Measurements from ENCODE around the gene OSBPL1A. TPM values are rescaled to one million over a fixed set of nuclear protein-coding genes. Genes with fewer than 3 reads are reported as not detected.

OSBPL1A gene
- total and polyA plus RNA-seq, 4 experiments from 2014 or later, result 2.4 to 5.3 (median 4.0) TPM

GRCh38 chr18:24130494-24130893 lies 267.1 kb downstream of the OSBPL1A start:
- POLR2A ChIA-PET (ENCODE audit: partially characterized antibody), result no interaction called here
- intact Hi-C loops (cut with micrococcal nuclease), result no loop called here
- no peak overlapping the region for H3K27ac Mint-ChIP-seq

GRCh38 chr18:24128700-24129099 lies 268.9 kb downstream of the OSBPL1A start:
- H3K9me3 Mint-ChIP-seq, result no peaks in the 10 kb centered on the region
- peak overlapping the region in 2 of 7 donors; percentile 9 to 71 for H3K27ac Mint-ChIP-seq

More at GRCh38 chr18:24130494-24130893, 267.1 kb downstream of the OSBPL1A start:
- H3K4me3 ChIP-seq (ENCODE audit: low read length in 2 of 2), result no peak overlapping the region
- DNase-seq, result no peak
- Mint-ChIP-seq H3K4me3 (no peak overlapping the region), H3K27me3 (no peaks in the 10 kb centered on the region), H3K4me1 (peaks cover 0 to 4% (median 1%) of the 10 kb centered on the region in 4 donors), H3K9me3 (no peaks in the 10 kb centered on the region), H3K36me3 (peaks cover 65 to 72% of the 10 kb centered on the region in 2 donors)
- no peaks in the 10 kb centered on the region for H3K9me3 ChIP-seq (ENCODE audit: control insufficient read depth in 1 of 2, low read length in 2 of 2)
- no peak overlapping the region for H3K27ac ChIP-seq (ENCODE audit: low read depth, low read length)
- no peaks in the 10 kb centered on the region for H3K27me3 ChIP-seq (ENCODE audit: insufficient read depth, low read length)
- H3K4me1 ChIP-seq (ENCODE audit: insufficient read depth, low read length), result no peaks in the 10 kb centered on the region
- CTCF ChIA-PET (ENCODE audit: partially characterized antibody), result no interaction called here
- H3K36me3 ChIP-seq (ENCODE audit: insufficient read depth, low read length), result peaks cover 63% of the 10 kb centered on the region

GRCh38 chr18:24127735-24128134 lies 269.9 kb downstream of the OSBPL1A start:
- no peaks in the 10 kb centered on the region for H3K27me3 Mint-ChIP-seq
- H3K4me3 Mint-ChIP-seq, result no peak overlapping the region
- Histone ChIP-seq H3K27me3 (ENCODE audit: insufficient read depth, low read length) (no peaks in the 10 kb centered on the region), H3K4me1 (ENCODE audit: insufficient read depth, low read length) (no peaks in the 10 kb centered on the region), H3K36me3 (ENCODE audit: insufficient read depth, low read length) (peaks cover 82% of the 10 kb centered on the region), H3K27ac (ENCODE audit: low read depth, low read length) (no peak overlapping the region), H3K9me3 (ENCODE audit: control insufficient read depth in 1 of 2, low read length in 2 of 2) (no peaks in the 10 kb centered on the region), H3K4me3 (ENCODE audit: low read length in 2 of 2) (no peak overlapping the region)
- CTCF ChIA-PET (ENCODE audit: partially characterized antibody), result interaction anchor here (0.6 to 1.0 kb wide), 2 partner anchors 97 to 586 kb away, joined by 3 read pairs; no protein-coding TSS in a partner anchor
- peaks cover 0 to 10% (median 3%) of the 10 kb centered on the region in 4 donors for H3K4me1 Mint-ChIP-seq
- peak overlapping the region in 6 of 7 donors; percentile 2 to 93 (median 65) for H3K27ac Mint-ChIP-seq
- no peaks in the 10 kb centered on the region for H3K9me3 Mint-ChIP-seq
- intact Hi-C loops (cut with micrococcal nuclease), result no loop called here
- DNase-seq, result no peak
- peaks cover 64 to 80% of the 10 kb centered on the region in 2 donors for H3K36me3 Mint-ChIP-seq
- POLR2A ChIA-PET (ENCODE audit: partially characterized antibody), result interaction anchor here (1.7 kb wide), 1 partner anchor 11 kb away, joined by 6 read pairs; the partner anchor contains the start of gene CABYR

More at GRCh38 chr18:24128700-24129099, 268.9 kb downstream of the OSBPL1A start:
- Histone ChIP-seq H3K27me3 (ENCODE audit: insufficient read depth, low read length) (no peaks in the 10 kb centered on the region), H3K4me1 (ENCODE audit: insufficient read depth, low read length) (no peaks in the 10 kb centered on the region), H3K27ac (ENCODE audit: low read depth, low read length) (no peak overlapping the region), H3K4me3 (ENCODE audit: low read length in 2 of 2) (no peak overlapping the region), H3K36me3 (ENCODE audit: insufficient read depth, low read length) (peaks cover 76% of the 10 kb centered on the region), H3K9me3 (ENCODE audit: control insufficient read depth in 1 of 2, low read length in 2 of 2) (no peaks in the 10 kb centered on the region)
- H3K4me1 Mint-ChIP-seq, result peaks cover 0 to 10% (median 1%) of the 10 kb centered on the region in 4 donors
- CTCF ChIA-PET (ENCODE audit: partially characterized antibody), result no interaction called here
- H3K36me3 Mint-ChIP-seq, result peaks cover 66 to 80% of the 10 kb centered on the region in 2 donors
- intact Hi-C loops (cut with micrococcal nuclease), result no loop called here
- H3K27me3 Mint-ChIP-seq, result no peaks in the 10 kb centered on the region
- POLR2A ChIA-PET (ENCODE audit: partially characterized antibody), result interaction anchor here (1.7 kb wide), 1 partner anchor 10 kb away, joined by 6 read pairs; the partner anchor contains the start of gene CABYR
- H3K4me3 Mint-ChIP-seq, result no peak overlapping the region
- no peak for DNase-seq

- Mint-ChIP-seq H3K36me3 (peaks cover 62 to 78% of the 10 kb centered on the region in 2 donors), H3K27me3 (no peaks in the 10 kb centered on the region), H3K9me3 (no peaks in the 10 kb centered on the region), H3K4me1 (peaks cover 0 to 10% (median 5%) of the 10 kb centered on the region in 4 donors), H3K27ac (peak overlapping the region in 4 of 7 donors; percentile 31 to 62 (median 49)), H3K4me3 (no peak overlapping the region)
- Histone ChIP-seq H3K27me3 (ENCODE audit: insufficient read depth, low read length) (no peaks in the 10 kb centered on the region), H3K27ac (ENCODE audit: low read depth, low read length) (no peak overlapping the region), H3K9me3 (ENCODE audit: control insufficient read depth in 1 of 2, low read length in 2 of 2) (no peaks in the 10 kb centered on the region), H3K36me3 (ENCODE audit: insufficient read depth, low read length) (peaks cover 81% of the 10 kb centered on the region), H3K4me3 (ENCODE audit: low read length in 2 of 2) (no peak overlapping the region), H3K4me1 (ENCODE audit: insufficient read depth, low read length) (no peaks in the 10 kb centered on the region)
- POLR2A ChIA-PET (ENCODE audit: partially characterized antibody), result interaction anchor here (0.6 to 0.7 kb wide), 2 partner anchors 9 to 43 kb away, joined by 3 read pairs; no protein-coding TSS in a partner anchor
- no peak for DNase-seq
- CTCF ChIA-PET (ENCODE audit: partially characterized antibody), result interaction anchor here (0.6 to 1.0 kb wide), 2 partner anchors 44 to 584 kb away, joined by 3 read pairs; no protein-coding TSS in a partner anchor
- intact Hi-C loops (cut with micrococcal nuclease), result no loop called here
Measured at GRCh38 chr18:24126155-24126961, 271.3 kb downstream of the OSBPL1A start.

- H3K27ac Mint-ChIP-seq, result no peak overlapping the region
- Histone ChIP-seq H3K9me3 (ENCODE audit: control insufficient read depth in 1 of 2, low read length in 2 of 2) (no peaks in the 10 kb centered on the region), H3K4me1 (ENCODE audit: insufficient read depth, low read length) (no peaks in the 10 kb centered on the region), H3K27ac (ENCODE audit: low read depth, low read length) (no peak overlapping the region), H3K4me3 (ENCODE audit: low read length in 2 of 2) (no peak overlapping the region), H3K27me3 (ENCODE audit: insufficient read depth, low read length) (no peaks in the 10 kb centered on the region), H3K36me3 (ENCODE audit: insufficient read depth, low read length) (peaks cover 62% of the 10 kb centered on the region)
- intact Hi-C loops (cut with micrococcal nuclease), result no loop called here
- H3K36me3 Mint-ChIP-seq, result peaks cover 46 to 78% of the 10 kb centered on the region in 2 donors
- H3K27me3 Mint-ChIP-seq, result no peaks in the 10 kb centered on the region
- peaks cover 0 to 2% (median 0%) of the 10 kb centered on the region in 8 donors for H3K9me3 Mint-ChIP-seq
- ChIA-PET CTCF (ENCODE audit: partially characterized antibody) (interaction anchor here (0.6 to 2.0 kb wide), 3 partner anchors 66 to 123 kb away, joined by 3 to 6 read pairs (median 6); no protein-coding TSS in a partner anchor), POLR2A (ENCODE audit: partially characterized antibody) (no interaction called here)
- peaks cover 4 to 14% (median 7%) of the 10 kb centered on the region in 4 donors for H3K4me1 Mint-ChIP-seq
- no peak overlapping the region for H3K4me3 Mint-ChIP-seq
- DNase-seq, result no peak
Measured at GRCh38 chr18:24121625-24122024, 276.0 kb downstream of the OSBPL1A start.

- Histone ChIP-seq H3K27me3 (ENCODE audit: insufficient read depth, low read length) (no peaks in the 10 kb centered on the region), H3K27ac (ENCODE audit: low read depth, low read length) (no peak overlapping the region), H3K4me3 (ENCODE audit: low read length in 2 of 2) (no peak overlapping the region), H3K9me3 (ENCODE audit: control insufficient read depth in 1 of 2, low read length in 2 of 2) (no peaks in the 10 kb centered on the region), H3K36me3 (ENCODE audit: insufficient read depth, low read length) (peaks cover 58% of the 10 kb centered on the region), H3K4me1 (ENCODE audit: insufficient read depth, low read length) (peaks cover 3% of the 10 kb centered on the region)
- Mint-ChIP-seq H3K36me3 (peaks cover 50 to 79% of the 10 kb centered on the region in 2 donors), H3K27me3 (no peaks in the 10 kb centered on the region), H3K9me3 (peaks cover 0 to 2% (median 0%) of the 10 kb centered on the region in 8 donors), H3K27ac (peak overlapping the region in 2 of 7 donors; percentile 3 to 49), H3K4me3 (no peak overlapping the region), H3K4me1 (peaks cover 5 to 14% (median 11%) of the 10 kb centered on the region in 4 donors)
- ChIA-PET CTCF (ENCODE audit: partially characterized antibody) (interaction anchor here (1.0 to 2.1 kb wide), 8 partner anchors 11 to 496 kb away, joined by 3 to 6 read pairs (median 4); no protein-coding TSS in a partner anchor), POLR2A (ENCODE audit: partially characterized antibody) (interaction anchor here (1.7 kb wide), 1 partner anchor 18 kb away, joined by 8 read pairs; the partner anchor contains the start of gene CABYR)
- DNase-seq, result no peak
- intact Hi-C loops (cut with micrococcal nuclease), result no loop called here
Measured at GRCh38 chr18:24120676-24121075, 276.9 kb downstream of the OSBPL1A start.

All from CD4-positive, alpha-beta memory T cell (primary cell).